Ecto neural progenitor cell (in vitro differentiated cells): ENCODE measurements around the gene ZNF410.
"Not testable (repeated sequence)": the region's sequence is repeated elsewhere in the genome, so short reads cannot be mapped to it uniquely, and the experiment has no call there.

Source experiments
- DNase-seq: peaks from one replicate; pipeline ENCODE4 v3.0.0-alpha.2; 2018; ENCODE audit warnings: low spot score

ZNF410 gene

GRCh38 chr14:73887318-73887616 lies 608 bp downstream of the ZNF410 start:
- no peak for DNase-seq

GRCh38 chr14:73887694-73888459 lies 1.2 kb downstream of the ZNF410 start:
- no peak for DNase-seq

- DNase-seq, result no peak
Observed at GRCh38 chr14:73888460-73888725, 1.7 kb downstream of the ZNF410 start.

GRCh38 chr14:73888971-73889370 lies 2.3 kb downstream of the ZNF410 start:
- no peak for DNase-seq

GRCh38 chr14:73889376-73889775 lies 2.7 kb downstream of the ZNF410 start:
- no peak for DNase-seq

- DNase-seq, result not testable (repeated sequence)
Observed at GRCh38 chr14:73894180-73894687, 7.6 kb downstream of the ZNF410 start.

GRCh38 chr14:73895939-73896338 lies 9.3 kb downstream of the ZNF410 start:
- DNase-seq, result no peak

GRCh38 chr14:73896521-73896920 lies 9.9 kb downstream of the ZNF410 start:
- DNase-seq, result no peak

GRCh38 chr14:73903028-73903427 lies 16.4 kb downstream of the ZNF410 start:
- DNase-seq, result no peak

- DNase-seq, result no peak
Observed at GRCh38 chr14:73909681-73910080, 23.0 kb downstream of the ZNF410 start.

GRCh38 chr14:73913256-73913655 lies 26.6 kb downstream of the ZNF410 start:
- DNase-seq, result no peak

GRCh38 chr14:73916324-73916723 lies 29.7 kb downstream of the ZNF410 start:
- DNase-seq, result no peak

- DNase-seq, result not testable (repeated sequence)
Observed at GRCh38 chr14:73919457-73919856, 32.8 kb downstream of the ZNF410 start.

GRCh38 chr14:73924337-73924736 lies 37.7 kb downstream of the ZNF410 start:
- no peak for DNase-seq

GRCh38 chr14:73935666-73936065 lies 49.0 kb downstream of the ZNF410 start:
- DNase-seq, result no peak

- DNase-seq, result no peak
Observed at GRCh38 chr14:73936548-73936947, 49.9 kb downstream of the ZNF410 start.

GRCh38 chr14:73937012-73937411 lies 50.4 kb downstream of the ZNF410 start:
- DNase-seq, result no peak

- DNase-seq, result no peak
Observed at GRCh38 chr14:73942180-73942579, 55.5 kb downstream of the ZNF410 start.

GRCh38 chr14:73943083-73943482 lies 56.4 kb downstream of the ZNF410 start:
- no peak for DNase-seq

GRCh38 chr14:73944432-73945158 lies 57.9 kb downstream of the ZNF410 start:
- DNase-seq, result no peak

GRCh38 chr14:73945159-73945670 lies 58.6 kb downstream of the ZNF410 start:
- DNase-seq, result no peak

GRCh38 chr14:73949752-73950734 lies 63.4 kb downstream of the ZNF410 start, which contains the start of the genes COQ6 and FAM161B:
Gene COQ6, plus strand, starts transcription at chr14:73950302. Its CDS starts 31 bp downstream, at chr14:73950333.
Gene FAM161B, minus strand, starts transcription at chr14:73950094. Its CDS starts 68 bp downstream, at chr14:73950026.
- DNase-seq, result peak; percentile 96
